ENCODE data around the gene REEP1.

GRCh38 chr2:86342488-86342887, 5.1 kb upstream of the REEP1 start:
- TF ChIP-seq EZH2 (IDR thresholded peaks at IDR 0.05; ENCODE audit: insufficient read depth, poor library complexity, severe bottlenecking) = no peak
- TF ChIP-seq EZH2phosphoT487 (IDR thresholded peaks at IDR 0.05; ENCODE audit: insufficient read depth, low read depth) = no peak
